A673 (cell line): ENCODE data around the gene CYB561D2. TPM values are rescaled to one million over a fixed set of nuclear protein-coding genes. Genes with fewer than 3 reads are reported as not detected.

ENCODE experiments used
- BruUV-seq: library from RNA; stranded (reverse); fragments of 400-500 nt; replicated peaks from 2 replicates; lab custom pipeline; 2021; lab: Mats Ljungman, UMichigan
- CTCF ChIA-PET: fragments of 300-600 bp; sonication (Branson Sonifier 250); formaldehyde crosslinking; loops from one replicate; lab custom pipeline; 2022; ENCODE audit warnings: antibody characterized with exemption; lab: Charles Lee
- POLR2A ChIA-PET: fragments of 300-600 bp; sonication (Branson Sonifier 250); formaldehyde crosslinking; loops from one replicate; lab custom pipeline; 2022; ENCODE audit warnings: antibody characterized with exemption; ENCODE audit not compliant: low non-redundant PET; lab: Charles Lee
- DNase-seq: peaks from one replicate; pipeline ENCODE4 v3.0.0-alpha.2; 2015; ENCODE audit warnings: low spot score
- H3K27ac ChIP-seq: fragments of 200-600 bp; sonication (generic); 2 replicates; pipeline ENCODE4 v1.5.1; 2016; ENCODE audit warnings: mixed run types, low read depth, mild to moderate bottlenecking, mixed read lengths, antibody characterized with exemption, low read length; ENCODE audit not compliant: poor library complexity, severe bottlenecking
- H3K27me3 ChIP-seq: fragments of 200-600 bp; sonication (generic); replicated peaks from 2 replicates; pipeline ENCODE4 v1.6.1; 2017; ENCODE audit warnings: mixed run types, low read depth, mild to moderate bottlenecking, mixed read lengths, antibody characterized with exemption, low read length; ENCODE audit not compliant: insufficient read depth, poor library complexity
- H3K36me3 ChIP-seq: fragments of 200-600 bp; sonication (generic); 2 replicates; pipeline ENCODE4 v1.6.1; 2016; ENCODE audit warnings: mixed run types, mild to moderate bottlenecking, mixed read lengths, antibody characterized with exemption, low read length; ENCODE audit not compliant: insufficient read depth, poor library complexity, severe bottlenecking
- H3K4me1 ChIP-seq: fragments of 200-600 bp; sonication (generic); 2 replicates; pipeline ENCODE4 v1.6.1; 2017; ENCODE audit warnings: mixed run types, mild to moderate bottlenecking, mixed read lengths, antibody characterized with exemption, low read length; ENCODE audit not compliant: insufficient read depth, poor library complexity, severe bottlenecking
- H3K4me3 ChIP-seq: fragments of 200-600 bp; sonication (generic); 2 replicates; pipeline ENCODE4 v1.5.1; 2016; ENCODE audit warnings: low read depth, mixed run types, mild to moderate bottlenecking, mixed read lengths, low read length; ENCODE audit not compliant: poor library complexity, severe bottlenecking
- H3K9me3 ChIP-seq: fragments of 200-600 bp; sonication (generic); 2 replicates; pipeline ENCODE4 v1.6.1; 2016; ENCODE audit warnings: mixed run types, low read depth, mild to moderate bottlenecking, mixed read lengths, antibody characterized with exemption, low read length; ENCODE audit not compliant: poor library complexity, severe bottlenecking
- EZH2 ChIP-seq: fragments of 200-600 bp; sonication (generic); IDR thresholded peaks from 2 replicates; pipeline ENCODE4 v1.6.1; 2017; ENCODE audit warnings: borderline replicate concordance, low read depth, mild to moderate bottlenecking, mixed read lengths, antibody characterized with exemption, low read length; ENCODE audit not compliant: poor library complexity, severe bottlenecking
- intact Hi-C: fragments of 100-400 bp; cut with micrococcal nuclease; formaldehyde crosslinking; loops from one replicate; pipeline ENCODE4 v1.10.0; 2022; ENCODE audit not compliant: unreplicated experiment
- total RNA-seq: library from RNA; stranded (reverse); gene quantifications from 2 replicates; pipeline ENCODE4 v1.2.3, GENCODE V29; 2021
- TF ChIP-seq, protein P1 (sequence below): fragments of 300-800, 200-600 bp; sonication (generic); conservative IDR thresholded peaks from 2 replicates; pipeline ENCODE4 v1.5.1; 2017; ENCODE audit warnings: low read depth, mild to moderate bottlenecking, antibody characterized with exemption, low read length, moderate library complexity, mixed read lengths

CYB561D2 gene
- total RNA-seq, 1 experiment from 2014 or later: 8.2 TPM

DNA sequence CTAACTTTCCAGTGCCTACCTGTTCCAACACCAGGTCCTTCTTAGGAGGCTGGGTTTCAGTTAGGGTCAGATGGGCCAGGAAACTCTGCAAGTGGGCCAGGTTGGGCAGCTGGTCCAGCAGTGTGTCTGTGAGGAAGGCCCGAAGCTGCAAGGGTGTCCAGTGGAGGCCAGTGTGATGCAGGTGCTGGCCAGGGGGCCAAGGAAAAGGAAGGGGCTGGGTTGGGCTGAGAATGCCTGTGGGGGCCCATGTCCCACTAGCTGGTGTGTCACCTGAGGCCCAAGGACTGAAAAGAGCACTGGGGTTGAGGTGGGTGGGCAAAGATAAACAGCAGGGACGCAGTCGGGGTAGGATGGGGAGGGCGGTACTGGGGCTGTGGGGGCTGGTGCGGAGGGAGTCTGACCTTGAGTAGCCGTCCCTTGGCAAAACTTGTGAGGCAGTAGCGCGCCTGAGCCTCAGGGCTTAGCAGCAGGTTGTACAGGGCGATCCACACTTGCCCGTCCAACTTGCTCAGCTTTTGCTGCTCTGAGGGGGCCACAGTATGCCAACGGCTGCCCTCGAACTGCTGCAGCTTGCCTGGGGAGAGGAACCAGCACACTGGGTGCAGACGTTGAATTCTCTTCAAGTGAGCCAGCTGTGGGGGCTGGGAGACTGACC is 8.5 kb upstream of the CYB561D2 start:
- no TSS peak for BruUV-seq
- no peak for DNase-seq
- Histone ChIP-seq H3K36me3 (no peaks in the 10 kb centered on the region), H3K4me3 (no peak overlapping the region), H3K4me1 (peaks cover 6% of the 10 kb centered on the region), H3K27ac (no peak overlapping the region), H3K9me3 (no peaks in the 10 kb centered on the region), H3K27me3 (no peaks in the 10 kb centered on the region)
- POLR2A ChIA-PET: no interaction called here
- CTCF ChIA-PET: no interaction called here
- intact Hi-C loops: no loop called here
- no peak for TF ChIP-seq EZH2
- TF ChIP-seq, protein P1, sequence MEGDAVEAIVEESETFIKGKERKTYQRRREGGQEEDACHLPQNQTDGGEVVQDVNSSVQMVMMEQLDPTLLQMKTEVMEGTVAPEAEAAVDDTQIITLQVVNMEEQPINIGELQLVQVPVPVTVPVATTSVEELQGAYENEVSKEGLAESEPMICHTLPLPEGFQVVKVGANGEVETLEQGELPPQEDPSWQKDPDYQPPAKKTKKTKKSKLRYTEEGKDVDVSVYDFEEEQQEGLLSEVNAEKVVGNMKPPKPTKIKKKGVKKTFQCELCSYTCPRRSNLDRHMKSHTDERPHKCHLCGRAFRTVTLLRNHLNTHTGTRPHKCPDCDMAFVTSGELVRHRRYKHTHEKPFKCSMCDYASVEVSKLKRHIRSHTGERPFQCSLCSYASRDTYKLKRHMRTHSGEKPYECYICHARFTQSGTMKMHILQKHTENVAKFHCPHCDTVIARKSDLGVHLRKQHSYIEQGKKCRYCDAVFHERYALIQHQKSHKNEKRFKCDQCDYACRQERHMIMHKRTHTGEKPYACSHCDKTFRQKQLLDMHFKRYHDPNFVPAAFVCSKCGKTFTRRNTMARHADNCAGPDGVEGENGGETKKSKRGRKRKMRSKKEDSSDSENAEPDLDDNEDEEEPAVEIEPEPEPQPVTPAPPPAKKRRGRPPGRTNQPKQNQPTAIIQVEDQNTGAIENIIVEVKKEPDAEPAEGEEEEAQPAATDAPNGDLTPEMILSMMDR: no peak

DNA sequence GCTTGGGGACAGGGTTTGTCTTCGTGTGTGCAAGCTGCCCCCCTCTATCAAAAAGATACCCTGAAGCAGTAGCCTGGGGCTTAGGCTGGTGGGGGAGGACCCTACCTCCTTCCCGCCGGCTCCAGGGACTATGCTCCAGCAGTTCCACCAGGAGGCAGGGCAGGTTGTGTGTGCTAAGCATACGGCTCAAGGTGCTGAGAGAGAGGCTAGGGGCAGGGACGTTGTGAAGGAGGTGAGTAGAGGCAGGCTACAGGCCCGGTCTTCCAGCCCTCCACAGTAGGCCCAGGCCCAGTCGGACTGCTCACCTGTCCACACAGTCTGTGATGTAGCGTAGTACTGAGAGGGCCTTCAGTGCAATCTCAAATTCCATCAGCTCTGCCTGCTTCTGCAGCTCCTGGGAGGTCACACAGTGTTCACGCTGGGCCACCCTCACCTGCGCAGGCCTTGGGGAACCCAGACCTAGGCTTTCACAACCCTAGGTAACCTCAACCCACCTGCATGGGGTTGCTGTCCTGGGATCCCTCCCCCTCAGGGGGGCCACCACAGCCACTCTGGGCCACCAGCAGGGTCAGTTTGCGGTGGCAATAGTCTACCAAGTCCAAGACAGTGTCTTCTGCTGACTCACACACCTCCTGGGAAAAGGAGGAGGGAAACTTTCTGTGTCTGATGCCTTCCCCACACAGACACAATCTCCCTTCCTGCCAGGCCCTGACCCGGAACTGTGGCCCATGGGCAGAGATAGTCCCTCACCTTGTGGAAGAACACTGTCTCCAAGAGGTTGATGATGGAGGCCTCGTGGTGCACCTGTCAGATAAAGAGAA is 7.6 kb upstream of the CYB561D2 start:
- Histone ChIP-seq H3K4me3 (no peak overlapping the region), H3K36me3 (no peaks in the 10 kb centered on the region), H3K9me3 (no peaks in the 10 kb centered on the region), H3K27me3 (no peaks in the 10 kb centered on the region), H3K4me1 (peaks cover 6% of the 10 kb centered on the region), H3K27ac (no peak overlapping the region)
- ChIA-PET POLR2A (no interaction called here), CTCF (no interaction called here)
- BruUV-seq: no TSS peak
- no peak for DNase-seq
- intact Hi-C loops: no loop called here
- TF ChIP-seq, protein P1: no peak
- TF ChIP-seq EZH2: no peak

DNA sequence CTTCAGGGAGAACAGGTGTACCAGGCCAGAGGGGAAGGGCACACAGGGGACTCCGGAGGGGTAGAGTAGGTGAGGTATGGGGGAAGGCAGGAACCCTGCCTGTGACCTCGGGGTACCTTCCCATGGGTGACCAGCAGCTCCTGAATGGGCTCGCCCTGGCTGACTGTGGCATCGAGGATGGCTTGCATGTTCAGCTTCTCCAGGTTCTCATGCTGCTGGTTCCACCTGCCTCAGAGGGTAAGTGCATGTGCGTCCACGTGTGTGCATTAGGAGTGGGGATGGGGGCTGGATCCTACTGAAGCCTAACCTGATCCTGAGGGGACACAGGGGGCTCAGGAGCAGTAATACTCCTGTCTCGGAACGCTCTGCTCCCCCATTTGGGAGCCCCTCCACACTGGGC is 5.7 kb upstream of the CYB561D2 start:
- no TSS peak for BruUV-seq
- TF ChIP-seq, protein P1: no peak
- TF ChIP-seq EZH2: no peak
- intact Hi-C loops: no loop called here

More for the DNA sequence above, 5.7 kb upstream of the CYB561D2 start:
- H3K27ac ChIP-seq: no peak overlapping the region
- no peaks in the 10 kb centered on the region for H3K27me3 ChIP-seq
- peaks cover 6% of the 10 kb centered on the region for H3K4me1 ChIP-seq
- ChIA-PET CTCF (no interaction called here), POLR2A (interaction anchor here (0.6 kb wide), 1 partner anchor 241 kb away, joined by 11 read pairs; no protein-coding TSS in a partner anchor)
- H3K4me3 ChIP-seq: peak overlapping the region; percentile 40
- no peaks in the 10 kb centered on the region for H3K36me3 ChIP-seq
- DNase-seq: no peak
- no peaks in the 10 kb centered on the region for H3K9me3 ChIP-seq
